WTC11 (cell line): ENCODE measurements around the gene FHIT.

Experiments used
- NFYB ChIP-seq: sonication (generic); formaldehyde crosslinking; conservative IDR thresholded peaks from 2 replicates; pipeline ENCODE4 v1.8.0; 2022; ENCODE audit warnings: low read depth, missing genetic modification reagents
- OVOL2 ChIP-seq: fragments of 250-450 bp; sonication (Bioruptor Pico); IDR thresholded peaks from 2 replicates; pipeline ENCODE4 v1.9.0; 2021; ENCODE audit warnings: mild to moderate bottlenecking, borderline replicate concordance
- TEAD4 ChIP-seq: sonication (generic); formaldehyde crosslinking; IDR thresholded peaks from 2 replicates; pipeline ENCODE4 v1.8.0; 2022; ENCODE audit warnings: mild to moderate bottlenecking, missing genetic modification reagents
- ZNF121 ChIP-seq: sonication (generic); formaldehyde crosslinking; IDR thresholded peaks from 2 replicates; pipeline ENCODE4 v1.8.0; 2023; ENCODE audit warnings: missing genetic modification reagents

GRCh38 chr3:60917141-60917540 is 334.1 kb downstream of the FHIT start:
- TF ChIP-seq ZNF121 (CRISPR knock-in tag) (no peak), TEAD4 (CRISPR knock-in tag) (no peak), OVOL2 (CRISPR knock-in tag) (no peak), NFYB (CRISPR knock-in tag) (no peak)
